Mucosa of gallbladder (tissue), 1 donor: ENCODE data around the gene DBH. TPM values are rescaled to one million over a fixed set of nuclear protein-coding genes. Genes with fewer than 3 reads are reported as not detected.
"Not testable (repeated sequence)": the region's sequence is repeated elsewhere in the genome, so short reads cannot be mapped to it uniquely, and the experiment has no call there.

ENCODE experiments used
- DNase-seq: peaks from one replicate; pipeline ENCODE4 v3.0.0-alpha.2; 2020; ENCODE audit warnings: low spot score
- total RNA-seq: library from RNA; stranded (reverse); gene quantifications from one replicate; pipeline ENCODE4 v1.2.1, GENCODE V29; 2021
- donor health status: DM: no; HTN: no; CAD: no.

Gene DBH
- total RNA-seq, 1 donor from 2014 or later = 0.06 TPM

GRCh38 chr9:133666387-133666786, 30.2 kb downstream of the DBH start:
- no peak for DNase-seq

DNA sequence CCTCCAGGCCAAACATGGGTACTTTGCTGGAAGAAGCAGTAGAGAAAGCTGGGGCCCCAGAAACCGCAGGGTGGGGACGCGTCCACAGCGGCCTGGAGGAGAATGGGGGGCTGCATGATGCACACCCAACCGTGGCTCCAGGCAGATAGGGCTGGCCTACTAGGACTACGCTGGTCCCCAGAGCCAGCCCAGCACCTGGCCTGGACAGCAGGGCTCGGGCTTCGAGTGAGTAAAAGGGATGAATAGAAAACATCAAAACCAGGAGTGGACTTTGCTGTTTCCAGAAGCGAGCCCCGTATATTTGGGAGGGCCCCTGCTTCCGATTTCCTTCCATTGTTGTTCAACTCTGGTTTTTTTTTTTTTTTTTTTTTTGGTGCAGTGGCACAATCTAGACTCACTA, 30.7 kb downstream of the DBH start:
- no peak for DNase-seq

GRCh38 chr9:133667759-133668450, 31.7 kb downstream of the DBH start:
- DNase-seq = no peak

- DNase-seq = no peak
Measured at GRCh38 chr9:133669182-133669801, 33.1 kb downstream of the DBH start.

DNA sequence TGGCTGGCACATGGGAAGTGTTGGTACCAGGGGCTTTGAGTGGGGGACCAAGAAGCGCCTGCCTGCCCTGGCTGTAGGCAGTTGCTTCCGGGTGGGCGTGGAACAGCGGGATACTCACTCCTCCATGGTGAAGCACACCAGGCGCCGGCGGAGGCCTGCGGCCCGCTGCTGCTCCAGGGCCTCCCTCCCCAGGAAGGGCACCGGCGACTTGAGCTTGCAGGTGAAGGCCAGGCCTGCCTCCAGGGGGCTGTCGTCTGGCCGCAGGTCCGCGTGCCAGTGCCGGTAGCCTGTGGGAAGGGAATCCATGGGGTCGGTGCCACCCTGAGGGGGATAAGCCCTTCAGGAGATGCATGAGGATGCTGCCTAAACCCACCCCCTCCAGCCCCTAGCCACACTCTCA, 34.3 kb downstream of the DBH start:
- DNase-seq = no peak

- no peak for DNase-seq
Measured at GRCh38 chr9:133671371-133671770, 35.2 kb downstream of the DBH start.

- no peak for DNase-seq
Measured at GRCh38 chr9:133672503-133673257, 36.5 kb downstream of the DBH start.

DNA sequence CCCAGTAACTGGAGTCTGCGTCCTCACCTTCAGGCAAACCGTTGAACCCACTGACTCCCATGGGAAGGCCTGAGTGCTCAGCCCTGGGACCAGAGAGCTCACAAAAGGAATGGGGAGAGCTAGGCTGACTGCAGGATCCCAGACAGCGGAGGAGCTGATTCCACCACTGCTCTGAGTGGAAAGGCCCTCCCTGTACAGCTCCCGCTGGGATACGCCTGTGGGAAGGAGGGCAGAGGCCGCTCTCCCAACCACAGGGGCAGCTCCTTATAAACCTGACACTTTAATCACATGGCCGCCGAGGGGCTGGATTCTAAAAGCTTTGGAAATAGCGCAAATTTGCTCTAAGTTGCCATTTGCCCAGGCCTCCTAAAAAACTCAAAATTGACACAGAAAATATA, 37.1 kb downstream of the DBH start:
- DNase-seq = no peak

DNA sequence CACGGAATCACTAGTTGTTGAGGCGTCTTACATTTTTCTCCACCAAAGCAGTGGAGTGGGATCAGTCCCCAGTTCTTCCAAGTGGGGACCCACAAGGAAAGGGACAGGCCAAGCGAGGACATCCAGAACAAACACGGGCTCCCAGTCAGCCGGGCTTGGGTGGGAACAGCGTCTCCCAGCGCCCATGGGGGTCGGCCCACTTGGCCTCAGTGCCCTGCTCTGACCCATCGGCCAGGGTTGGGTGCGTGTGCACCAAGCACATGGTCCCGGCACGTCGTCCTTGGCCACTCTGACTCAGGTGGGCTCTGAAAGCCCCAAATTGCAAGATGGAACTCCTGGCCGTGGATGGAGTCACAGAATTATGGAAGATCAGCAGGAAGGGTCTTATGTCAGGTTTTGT, 37.9 kb downstream of the DBH start:
- no peak for DNase-seq

GRCh38 chr9:133675796-133676195, 39.6 kb downstream of the DBH start:
- not testable (repeated sequence) for DNase-seq

DNA sequence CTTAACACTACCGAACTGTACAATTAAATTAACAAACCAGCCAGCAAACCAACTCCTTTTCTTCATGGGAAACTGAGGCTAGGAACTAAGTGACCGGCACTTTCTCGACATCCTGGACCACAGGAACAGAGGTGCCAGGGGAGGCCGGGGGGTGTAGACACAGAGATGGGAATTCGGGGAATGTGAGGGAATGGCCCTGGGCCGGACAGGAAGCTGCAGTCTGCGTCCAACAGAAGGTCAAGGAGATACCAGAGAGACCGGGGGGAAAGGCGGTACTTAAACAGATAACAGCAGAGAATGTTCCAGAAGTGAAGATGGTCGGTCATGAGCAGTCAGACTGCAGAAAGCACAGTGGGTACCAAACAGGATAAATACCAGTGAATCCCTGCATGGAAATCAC, 40.3 kb downstream of the DBH start:
- no peak for DNase-seq

- no peak for DNase-seq
Measured at GRCh38 chr9:133677126-133678010, 41.2 kb downstream of the DBH start.

GRCh38 chr9:133679056-133679455, 42.9 kb downstream of the DBH start:
- DNase-seq = no peak

- no peak for DNase-seq
Measured at GRCh38 chr9:133679466-133680061, 43.4 kb downstream of the DBH start.

GRCh38 chr9:133680250-133680975, 44.2 kb downstream of the DBH start:
- DNase-seq = no peak

GRCh38 chr9:133680976-133681657, 45.0 kb downstream of the DBH start:
- DNase-seq = no peak

- DNase-seq = no peak
Measured at GRCh38 chr9:133681658-133682306, 45.6 kb downstream of the DBH start.

DNA sequence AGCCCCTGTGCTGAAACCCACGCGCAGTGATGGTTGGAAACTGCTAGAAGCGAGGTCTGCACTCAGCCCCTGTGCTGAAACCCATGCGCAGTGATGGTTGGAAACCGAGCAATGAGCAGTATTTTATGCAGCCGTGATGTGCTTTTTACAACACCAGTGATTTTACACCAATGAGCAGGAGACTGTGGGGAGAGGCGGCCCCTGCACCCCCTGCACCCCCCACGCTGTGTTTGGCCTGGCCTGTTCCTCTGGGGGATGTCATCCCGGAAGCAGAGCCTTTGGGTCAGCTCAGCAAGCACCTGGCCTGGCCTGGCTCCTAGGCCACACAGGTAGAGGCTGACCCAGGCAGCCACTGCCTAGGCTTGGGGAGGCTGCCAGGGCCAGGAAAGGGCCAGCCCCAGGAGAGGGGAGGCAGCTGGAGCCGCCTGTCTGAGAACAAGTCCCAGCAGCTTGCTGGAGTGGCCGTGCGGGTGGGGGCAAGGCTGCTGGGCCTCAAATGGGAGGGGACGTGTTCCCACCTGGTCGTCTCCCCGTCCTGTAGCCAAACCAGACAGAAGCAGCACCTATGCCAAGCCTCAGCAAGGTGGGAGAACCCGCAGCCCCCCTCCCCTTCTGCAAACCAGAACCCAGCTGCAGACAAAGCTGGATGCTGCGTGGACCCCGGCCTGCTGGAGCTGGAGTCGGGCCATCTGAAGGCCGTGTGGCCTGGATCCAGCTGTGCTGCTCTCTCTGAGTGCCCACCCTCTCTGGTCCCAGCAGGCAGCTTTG, 46.8 kb downstream of the DBH start:
- no peak for DNase-seq

- no peak for DNase-seq
Measured at GRCh38 chr9:133683586-133684120, 47.5 kb downstream of the DBH start.
